Activated CD8-positive, alpha-beta T cell treated with anti-CD3 and anti-CD28 coated beads for 36 hours (primary cell): ENCODE measurements around the gene ITIH3. TPM values are rescaled to one million over a fixed set of nuclear protein-coding genes. Genes with fewer than 3 reads are reported as not detected.

Source experiments
- ATAC-seq: fragments of 200-7000 bp; cut with Tn5 transposase; one replicate; pipeline ENCODE4 v1.10.0; 2021; ENCODE audit warnings: mild to moderate bottlenecking, moderate library complexity
- CTCF ChIA-PET: fragments of 350-600 bp; sonication (Branson Sonifier 250); formaldehyde crosslinking; loops from one replicate; lab custom pipeline; 2021; ENCODE audit warnings: antibody characterized with exemption; lab: Charles Lee
- POLR2A ChIA-PET: fragments of 350-600 bp; sonication (Branson Sonifier 250); formaldehyde crosslinking; loops from one replicate; lab custom pipeline; 2021; ENCODE audit warnings: antibody characterized with exemption; lab: Charles Lee
- DNase-seq: peaks from one replicate; pipeline ENCODE4 v3.0.0-alpha.2; 2020
- H3K27ac Mint-ChIP-seq: one replicate; pipeline ENCODE4 v1.8.0; 2021; ENCODE audit warnings: mild to moderate bottlenecking, mixed read lengths
- H3K27me3 Mint-ChIP-seq: one replicate; pipeline ENCODE4 v1.8.0; 2021; ENCODE audit warnings: mixed read lengths
- H3K36me3 Mint-ChIP-seq: one replicate; pipeline ENCODE4 v1.8.0; 2021; ENCODE audit warnings: low read depth, mixed read lengths
- H3K4me1 Mint-ChIP-seq: one replicate; pipeline ENCODE4 v1.8.0; 2021; ENCODE audit warnings: low read depth, mixed read lengths
- H3K4me3 Mint-ChIP-seq: one replicate; pipeline ENCODE4 v1.8.0; 2021; ENCODE audit warnings: mild to moderate bottlenecking, moderate library complexity, mixed read lengths
- H3K9me3 Mint-ChIP-seq: one replicate; pipeline ENCODE4 v1.8.0; 2021; ENCODE audit warnings: mixed read lengths
- CTCF ChIP-seq: fragments of 200-600 bp; IDR thresholded peaks from one replicate; pipeline ENCODE4 v1.8.0; 2022; ENCODE audit warnings: antibody characterized with exemption, mild to moderate bottlenecking
- intact Hi-C: fragments of 100-400 bp; cut with micrococcal nuclease; formaldehyde crosslinking; loops from one replicate; pipeline ENCODE4 v1.10.0; 2022
- total RNA-seq, 2 experiments: library from RNA; stranded (reverse); gene quantifications; one replicate each; pipeline ENCODE4 v1.2.3, GENCODE V29; 2021

The ITIH3 gene
- total RNA-seq, 2 experiments from 2014 or later: not detected

- Mint-ChIP-seq H3K4me1 (no peaks in the 10 kb centered on the region), H3K36me3 (no peaks in the 10 kb centered on the region), H3K27ac (no peak overlapping the region), H3K4me3 (no peak overlapping the region), H3K27me3 (no peaks in the 10 kb centered on the region), H3K9me3 (no peaks in the 10 kb centered on the region)
- POLR2A ChIA-PET: no interaction called here
- no peak for TF ChIP-seq CTCF
- DNase-seq (no peak), ATAC-seq (no peak)
- intact Hi-C loops: no loop called here
- CTCF ChIA-PET: interaction anchor here (0.8 to 1.1 kb wide), 3 partner anchors 18 to 29 kb away, joined by 3 to 4 read pairs (median 3); partner anchors contain the start of gene ITIH3
These were observed 22.1 kb downstream of the ITIH3 start for GRCh38 chr3:52816654-52817053.

- CTCF ChIA-PET: interaction anchor here (0.8 to 1.1 kb wide), 2 partner anchors 22 to 29 kb away, joined by 3 to 4 read pairs; partner anchors contain the start of gene ITIH3
- Mint-ChIP-seq H3K9me3 (no peaks in the 10 kb centered on the region), H3K4me1 (no peaks in the 10 kb centered on the region), H3K27ac (no peak overlapping the region), H3K36me3 (no peaks in the 10 kb centered on the region), H3K27me3 (no peaks in the 10 kb centered on the region), H3K4me3 (no peak overlapping the region)
- ATAC-seq (no peak), DNase-seq (no peak)
- intact Hi-C loops: no loop called here
- POLR2A ChIA-PET: no interaction called here
- TF ChIP-seq CTCF: no peak
These were observed 22.6 kb downstream of the ITIH3 start for GRCh38 chr3:52817221-52817620.

GRCh38 chr3:52817860-52818259 is 23.3 kb downstream of the ITIH3 start:
- Mint-ChIP-seq H3K27ac (no peak overlapping the region), H3K36me3 (no peaks in the 10 kb centered on the region), H3K4me3 (no peak overlapping the region), H3K27me3 (no peaks in the 10 kb centered on the region), H3K9me3 (no peaks in the 10 kb centered on the region), H3K4me1 (no peaks in the 10 kb centered on the region)
- ChIA-PET CTCF (no interaction called here), POLR2A (no interaction called here)
- intact Hi-C loops: no loop called here
- ATAC-seq (no peak), DNase-seq (no peak)
- TF ChIP-seq CTCF: no peak

- Mint-ChIP-seq H3K36me3 (no peaks in the 10 kb centered on the region), H3K4me3 (no peak overlapping the region), H3K27me3 (no peaks in the 10 kb centered on the region), H3K9me3 (no peaks in the 10 kb centered on the region), H3K4me1 (no peaks in the 10 kb centered on the region), H3K27ac (no peak overlapping the region)
- no peak for TF ChIP-seq CTCF
- ChIA-PET POLR2A (no interaction called here), CTCF (interaction anchor here (0.6 to 3.9 kb wide), 10 partner anchors 18 to 101 kb away, joined by 3 to 17 read pairs (median 3); no protein-coding TSS in a partner anchor)
- ATAC-seq (no peak), DNase-seq (no peak)
- intact Hi-C loops: no loop called here
These were observed 25.3 kb downstream of the ITIH3 start for GRCh38 chr3:52819936-52820335.

GRCh38 chr3:52820736-52821135 is 26.1 kb downstream of the ITIH3 start:
- no peaks in the 10 kb centered on the region for H3K4me1 Mint-ChIP-seq
- no peak overlapping the region for H3K27ac Mint-ChIP-seq
- no peaks in the 10 kb centered on the region for H3K36me3 Mint-ChIP-seq
- H3K9me3 Mint-ChIP-seq: no peaks in the 10 kb centered on the region
- no peak overlapping the region for H3K4me3 Mint-ChIP-seq
- no peaks in the 10 kb centered on the region for H3K27me3 Mint-ChIP-seq
- ChIA-PET CTCF (interaction anchor here (0.6 to 3.9 kb wide), 24 partner anchors 9 to 312 kb away, joined by 3 to 17 read pairs (median 3); partner anchors contain the start of gene ITIH4), POLR2A (no interaction called here)
- DNase-seq (peak; percentile 39), ATAC-seq (peak; percentile 84)
- TF ChIP-seq CTCF: peak; percentile 66
- intact Hi-C loops: no loop called here
